ENCODE results near the gene MYLK. TPM values are rescaled to one million over a fixed set of nuclear protein-coding genes. Genes with fewer than 3 reads are reported as not detected.

The MYLK gene
- total and polyA plus RNA-seq, 10 of the 15 experiments (the other 5 are each of a cell fraction or from before 2014, with no cell fraction given), result 0.04 to 1.6 (median 0.42) TPM; not detected in 1

DNA sequence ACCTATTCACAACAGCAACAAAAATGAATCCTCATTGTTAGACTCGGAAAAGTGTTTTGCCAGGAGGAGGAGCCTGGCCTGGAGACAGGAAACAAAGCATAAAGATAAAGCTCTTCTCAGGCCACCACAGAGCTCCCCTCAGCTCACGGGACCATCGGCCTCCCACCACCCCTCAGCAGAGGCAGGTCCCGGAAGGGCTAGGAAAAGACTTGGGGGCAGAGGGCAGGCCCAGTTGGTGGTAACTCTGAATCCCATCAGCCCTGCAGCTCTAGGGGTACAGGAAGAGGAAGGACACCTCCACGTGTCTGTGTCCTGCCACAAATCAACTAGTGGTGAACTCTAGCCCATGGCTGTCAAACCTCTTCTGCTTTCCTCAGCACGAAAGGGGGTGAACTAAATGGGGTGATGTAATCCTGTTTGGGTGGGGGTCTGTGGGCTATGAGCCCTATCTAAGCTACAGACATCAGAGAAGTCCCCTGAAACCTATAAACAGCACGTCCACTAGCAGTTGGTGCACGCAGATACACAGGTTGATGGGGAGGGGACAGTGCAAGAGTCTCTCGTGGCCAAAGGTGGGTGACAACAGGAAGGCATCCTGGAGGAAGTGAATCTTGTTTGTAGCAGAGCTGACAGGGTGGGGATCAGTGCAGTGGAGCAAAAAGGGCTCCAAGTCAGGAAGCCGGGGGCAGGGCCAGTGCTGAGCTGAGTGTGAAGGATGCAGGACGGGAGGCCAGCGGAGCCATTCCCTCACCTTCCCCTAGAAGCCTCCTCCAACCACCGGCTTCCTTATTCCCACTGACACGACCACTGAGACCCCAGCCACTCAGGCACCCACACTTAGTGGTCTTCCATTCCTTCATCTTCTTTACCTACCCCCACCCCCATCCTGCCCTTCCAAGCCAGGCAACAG lies 188.1 kb downstream of the MYLK start:
- RAD21 ChIA-PET (ENCODE audit: unreplicated experiment), result no interaction called here
- no peaks in the 10 kb centered on the region for H3K79me2 ChIP-seq (ENCODE audit: control insufficient read depth, insufficient read depth, low read length)
- H3K27me3 ChIP-seq (replicated peaks in 1 of 2; ENCODE audit: control insufficient read depth in 2 of 2, insufficient read depth in 2 of 2, low read length in 1 of 2), result no peaks in the 10 kb centered on the region
- FAIRE-seq, result no peak
- H3K36me3 ChIP-seq (ENCODE audit: control insufficient read depth in 2 of 2, insufficient read depth in 2 of 2, low read length in 1 of 2), result no peaks in the 10 kb centered on the region
- TF ChIP-seq, protein P1, sequence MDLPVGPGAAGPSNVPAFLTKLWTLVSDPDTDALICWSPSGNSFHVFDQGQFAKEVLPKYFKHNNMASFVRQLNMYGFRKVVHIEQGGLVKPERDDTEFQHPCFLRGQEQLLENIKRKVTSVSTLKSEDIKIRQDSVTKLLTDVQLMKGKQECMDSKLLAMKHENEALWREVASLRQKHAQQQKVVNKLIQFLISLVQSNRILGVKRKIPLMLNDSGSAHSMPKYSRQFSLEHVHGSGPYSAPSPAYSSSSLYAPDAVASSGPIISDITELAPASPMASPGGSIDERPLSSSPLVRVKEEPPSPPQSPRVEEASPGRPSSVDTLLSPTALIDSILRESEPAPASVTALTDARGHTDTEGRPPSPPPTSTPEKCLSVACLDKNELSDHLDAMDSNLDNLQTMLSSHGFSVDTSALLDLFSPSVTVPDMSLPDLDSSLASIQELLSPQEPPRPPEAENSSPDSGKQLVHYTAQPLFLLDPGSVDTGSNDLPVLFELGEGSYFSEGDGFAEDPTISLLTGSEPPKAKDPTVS (IDR thresholded peaks at IDR 0.05; ENCODE audit: low read depth, low read length), result no peak
- TF ChIP-seq BMI1 (IDR thresholded peaks at IDR 0.05; ENCODE audit: borderline replicate concordance), result no peak
- TF ChIP-seq, protein P2, sequence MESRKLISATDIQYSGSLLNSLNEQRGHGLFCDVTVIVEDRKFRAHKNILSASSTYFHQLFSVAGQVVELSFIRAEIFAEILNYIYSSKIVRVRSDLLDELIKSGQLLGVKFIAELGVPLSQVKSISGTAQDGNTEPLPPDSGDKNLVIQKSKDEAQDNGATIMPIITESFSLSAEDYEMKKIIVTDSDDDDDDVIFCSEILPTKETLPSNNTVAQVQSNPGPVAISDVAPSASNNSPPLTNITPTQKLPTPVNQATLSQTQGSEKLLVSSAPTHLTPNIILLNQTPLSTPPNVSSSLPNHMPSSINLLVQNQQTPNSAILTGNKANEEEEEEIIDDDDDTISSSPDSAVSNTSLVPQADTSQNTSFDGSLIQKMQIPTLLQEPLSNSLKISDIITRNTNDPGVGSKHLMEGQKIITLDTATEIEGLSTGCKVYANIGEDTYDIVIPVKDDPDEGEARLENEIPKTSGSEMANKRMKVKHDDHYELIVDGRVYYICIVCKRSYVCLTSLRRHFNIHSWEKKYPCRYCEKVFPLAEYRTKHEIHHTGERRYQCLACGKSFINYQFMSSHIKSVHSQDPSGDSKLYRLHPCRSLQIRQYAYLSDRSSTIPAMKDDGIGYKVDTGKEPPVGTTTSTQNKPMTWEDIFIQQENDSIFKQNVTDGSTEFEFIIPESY (IDR thresholded peaks at IDR 0.05), result no peak
- no peak for ATAC-seq
- DNase-seq (ENCODE audit: low read depth, low spot score), result no peak
- H3K4me1 ChIP-seq (ENCODE audit: control insufficient read depth, insufficient read depth, low read length), result peaks cover 6% of the 10 kb centered on the region
- H2AFZ ChIP-seq (ENCODE audit: control insufficient read depth, low read depth, low read length), result no peak overlapping the region
- H3K27ac ChIP-seq (ENCODE audit: control insufficient read depth, insufficient read depth), result no peak overlapping the region
- intact Hi-C loops (cut with micrococcal nuclease; ENCODE audit: unreplicated experiment), result no loop called here
- SMC1A ChIA-PET (ENCODE audit: uncharacterized antibody, unreplicated experiment), result interaction anchor here (0.6 to 1.2 kb wide), 2 partner anchors 258 to 789 kb away, joined by 4 read pairs; no protein-coding TSS in a partner anchor
- CTCF ChIA-PET, result interaction anchor here (1.6 to 3.2 kb wide), 2 partner anchors 28 to 54 kb away, joined by 3 to 12 read pairs; no protein-coding TSS in a partner anchor
- H3K4me3 ChIP-seq, result no peak overlapping the region
- in situ Hi-C loops (cut with MboI), result no loop called here
- no peak overlapping the region for H3K9ac ChIP-seq (ENCODE audit: control insufficient read depth, insufficient read depth, low read length)
- no peaks in the 10 kb centered on the region for H3K9me3 ChIP-seq (replicated peaks; ENCODE audit: control insufficient read depth, insufficient read depth, low read length)
- POLR2A ChIA-PET, result no interaction called here
- BruUV-seq (replicated peaks), result no TSS peak
- H3K4me2 ChIP-seq (ENCODE audit: control insufficient read depth, insufficient read depth), result no peak overlapping the region
- 44% methylated on average over 14 of the region's 14 CpGs for WGBS (ENCODE audit: insufficient coverage, insufficient replicate concordance, low lambda C conversion rate, missing lambda C conversion rate)
- no peaks in the 10 kb centered on the region for H4K20me1 ChIP-seq (ENCODE audit: control insufficient read depth, insufficient read depth)
